Stimulated activated CD4-positive, alpha-beta T cell treated with anti-CD3 and anti-CD28 coated beads, Interleukin-4, amount 100 ng/mL, for 4 hours (primary cell): Measurements from ENCODE around the gene MPP1.

Experiments
- DNase-seq, 2 experiments: peaks; one replicate each; pipeline ENCODE4 v3.0.0-alpha.2; 2020

The MPP1 gene

GRCh38 chrX:154812341-154813101 is 7.2 kb upstream of the MPP1 start:
- no peak for DNase-seq

DNA sequence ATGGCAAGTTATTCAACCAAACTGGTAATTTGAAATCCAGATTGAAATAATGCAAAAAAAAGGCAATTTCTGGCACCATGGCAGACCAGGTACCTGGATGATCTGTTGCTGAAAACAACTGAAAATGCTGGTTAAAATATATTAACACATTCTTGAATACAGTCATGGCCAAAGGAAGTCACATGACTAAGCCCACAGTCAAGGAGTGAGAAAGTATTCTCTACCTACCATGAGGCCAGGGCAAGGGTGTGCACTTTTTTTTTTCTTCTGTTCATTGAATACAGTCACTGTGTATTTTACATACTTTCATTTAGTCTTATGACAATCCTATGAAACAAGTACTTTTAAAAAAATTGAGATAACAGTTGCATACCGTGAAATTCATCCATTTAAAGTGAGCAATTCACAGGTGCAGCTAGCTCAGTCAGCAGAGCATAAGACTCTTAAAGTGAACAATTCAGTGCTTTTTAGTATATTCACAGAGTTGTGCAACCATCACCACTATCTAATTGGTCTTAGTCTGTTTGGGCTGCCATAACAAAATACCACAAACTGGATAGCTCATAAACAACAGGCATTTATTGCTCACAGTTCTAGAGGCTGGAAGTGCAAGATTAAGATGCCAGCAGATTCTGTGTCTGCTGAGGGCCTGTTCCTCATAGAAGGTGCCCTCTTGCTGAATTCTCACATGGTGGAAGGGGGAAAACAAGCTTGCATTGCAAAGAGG is 4.8 kb upstream of the MPP1 start:
- no peak for DNase-seq

- no peak for DNase-seq
These were observed 1.7 kb upstream of the MPP1 start for GRCh38 chrX:154806837-154807501.

DNA sequence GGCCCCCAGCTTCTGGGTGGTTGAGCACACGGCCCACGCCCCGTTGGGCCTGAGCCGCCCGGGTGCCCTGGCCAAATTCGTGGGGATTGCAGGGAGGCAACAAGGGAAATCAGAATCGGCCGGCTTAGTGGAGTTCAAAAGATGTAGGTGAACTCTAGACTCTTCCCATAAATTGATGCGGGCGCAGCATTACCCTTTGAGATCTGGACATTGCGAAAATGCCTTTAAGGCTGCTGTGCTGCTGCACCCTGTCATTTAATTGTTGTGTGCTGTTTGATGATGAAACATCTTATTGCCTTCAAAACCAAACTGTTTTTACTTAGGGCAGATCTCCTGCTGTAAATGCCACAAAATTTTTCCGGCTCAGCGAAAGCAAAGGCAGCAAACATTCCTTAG is 409 bp upstream of the MPP1 start:
- no peak for DNase-seq

- no peak for DNase-seq
These were observed 876 bp downstream of the MPP1 start for GRCh38 chrX:154804261-154804956.

DNA sequence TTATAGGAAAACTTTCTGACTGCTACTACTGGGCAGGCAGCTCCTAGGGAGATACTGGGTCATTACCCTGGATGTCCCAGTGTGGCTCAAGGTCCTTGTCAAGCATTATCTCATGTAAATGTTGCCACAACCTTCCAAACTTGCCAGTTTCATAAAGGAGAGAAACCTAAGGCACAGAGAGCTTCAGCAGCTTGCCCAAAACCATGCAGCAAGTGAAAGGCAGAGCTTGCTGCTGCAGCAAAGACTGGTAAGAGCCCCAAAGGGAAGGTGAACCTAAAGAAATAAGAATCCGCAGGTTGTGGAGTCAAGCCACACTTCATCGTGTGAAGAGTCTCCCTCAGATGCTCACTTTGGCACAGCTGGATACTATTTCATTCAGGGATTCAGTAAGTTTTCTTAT is 2.3 kb downstream of the MPP1 start:
- DNase-seq, result no peak

- no peak for DNase-seq
These were observed 4.6 kb downstream of the MPP1 start for GRCh38 chrX:154800478-154801210.

- no peak for DNase-seq
These were observed 5.5 kb downstream of the MPP1 start for GRCh38 chrX:154799556-154800348.

DNA sequence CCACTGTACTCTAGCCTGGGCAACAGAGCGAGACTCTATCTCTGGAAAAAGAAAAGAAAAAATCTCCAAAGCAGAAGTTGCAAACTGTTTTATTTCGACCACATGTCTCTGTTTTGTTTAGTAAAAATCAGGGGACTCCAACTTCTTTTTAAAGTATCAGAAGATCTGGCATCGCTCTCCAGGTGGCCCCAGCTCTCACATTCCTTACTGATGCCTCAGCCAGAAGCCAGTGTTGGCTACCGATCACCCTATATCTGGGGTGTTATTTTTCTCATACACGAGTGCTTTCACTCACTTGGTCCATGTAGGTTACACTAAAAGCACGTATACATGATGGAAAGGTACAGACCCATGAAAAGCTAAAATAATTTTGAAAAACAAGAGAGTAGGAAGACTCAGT is 8.3 kb downstream of the MPP1 start:
- no peak for DNase-seq

- no peak for DNase-seq
These were observed 10.3 kb downstream of the MPP1 start for GRCh38 chrX:154795016-154795415.

- no peak for DNase-seq
These were observed 12.0 kb downstream of the MPP1 start for GRCh38 chrX:154793084-154793795.

- no peak for DNase-seq
These were observed 13.3 kb downstream of the MPP1 start for GRCh38 chrX:154791939-154792338.

- no peak for DNase-seq
These were observed 13.8 kb downstream of the MPP1 start for GRCh38 chrX:154791467-154791866.

- DNase-seq, result no peak
These were observed 19.6 kb downstream of the MPP1 start for GRCh38 chrX:154785716-154786115.

- DNase-seq, result no peak
These were observed 20.9 kb downstream of the MPP1 start for GRCh38 chrX:154784149-154784995.

DNA sequence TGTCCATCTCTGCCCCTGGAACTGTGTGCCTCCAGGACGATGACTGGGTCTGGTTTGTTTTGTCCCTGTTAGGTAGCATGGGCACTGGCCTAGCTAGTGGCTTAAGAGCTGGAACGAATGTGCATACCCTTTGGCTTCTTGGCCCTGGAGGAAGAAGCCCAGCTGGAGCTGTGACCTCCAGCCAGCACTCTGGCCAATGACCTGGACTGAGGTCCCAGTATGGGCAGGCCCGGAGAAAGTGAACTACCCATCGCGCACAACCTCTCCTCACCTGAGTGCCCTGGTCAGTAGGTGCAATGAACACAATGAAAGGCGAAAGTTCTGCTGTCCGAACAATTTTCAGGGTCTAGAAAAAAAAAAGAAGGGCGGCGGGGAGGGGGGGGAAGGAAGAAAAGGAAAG is 24.3 kb downstream of the MPP1 start:
- no peak for DNase-seq

DNA sequence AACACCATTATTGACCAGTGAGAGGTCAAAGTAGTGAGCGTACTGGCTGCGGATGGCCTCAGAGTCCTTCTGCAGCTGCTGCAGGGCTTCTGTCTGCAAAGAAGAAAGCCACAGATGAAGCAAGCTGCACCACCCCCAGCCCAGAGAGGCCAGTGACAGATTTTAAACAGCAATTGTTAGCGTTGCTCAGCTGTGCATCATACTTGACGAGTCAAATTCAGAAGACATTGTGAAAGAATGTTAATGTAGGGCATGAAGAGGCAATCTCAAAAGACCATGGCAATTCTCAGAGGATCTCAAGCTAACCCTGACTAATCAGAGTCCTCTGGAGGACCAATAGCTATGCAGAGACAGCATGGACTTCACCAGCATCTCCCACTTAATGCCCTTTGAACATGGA is 26.0 kb downstream of the MPP1 start:
- no peak for DNase-seq

DNA sequence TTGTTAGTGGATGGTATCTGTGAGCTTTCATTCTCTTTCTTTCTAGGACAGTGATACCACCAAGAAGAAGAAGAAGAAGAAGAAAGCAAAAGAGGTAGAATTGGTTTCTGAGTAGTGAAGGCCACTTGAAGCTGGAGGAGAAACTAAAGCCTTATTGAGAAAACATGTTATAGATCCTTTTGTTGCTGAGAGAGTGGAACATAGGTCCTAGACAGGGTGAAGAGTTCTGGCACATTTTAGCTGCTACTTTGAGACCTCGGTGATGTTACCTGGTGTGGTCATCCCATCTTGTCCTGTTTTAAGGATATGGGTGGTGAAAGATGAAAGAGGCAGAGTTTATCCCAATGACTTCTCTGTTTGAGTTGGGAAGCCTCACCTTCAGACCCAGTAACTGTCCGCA is 28.5 kb downstream of the MPP1 start:
- DNase-seq, result no peak

DNA sequence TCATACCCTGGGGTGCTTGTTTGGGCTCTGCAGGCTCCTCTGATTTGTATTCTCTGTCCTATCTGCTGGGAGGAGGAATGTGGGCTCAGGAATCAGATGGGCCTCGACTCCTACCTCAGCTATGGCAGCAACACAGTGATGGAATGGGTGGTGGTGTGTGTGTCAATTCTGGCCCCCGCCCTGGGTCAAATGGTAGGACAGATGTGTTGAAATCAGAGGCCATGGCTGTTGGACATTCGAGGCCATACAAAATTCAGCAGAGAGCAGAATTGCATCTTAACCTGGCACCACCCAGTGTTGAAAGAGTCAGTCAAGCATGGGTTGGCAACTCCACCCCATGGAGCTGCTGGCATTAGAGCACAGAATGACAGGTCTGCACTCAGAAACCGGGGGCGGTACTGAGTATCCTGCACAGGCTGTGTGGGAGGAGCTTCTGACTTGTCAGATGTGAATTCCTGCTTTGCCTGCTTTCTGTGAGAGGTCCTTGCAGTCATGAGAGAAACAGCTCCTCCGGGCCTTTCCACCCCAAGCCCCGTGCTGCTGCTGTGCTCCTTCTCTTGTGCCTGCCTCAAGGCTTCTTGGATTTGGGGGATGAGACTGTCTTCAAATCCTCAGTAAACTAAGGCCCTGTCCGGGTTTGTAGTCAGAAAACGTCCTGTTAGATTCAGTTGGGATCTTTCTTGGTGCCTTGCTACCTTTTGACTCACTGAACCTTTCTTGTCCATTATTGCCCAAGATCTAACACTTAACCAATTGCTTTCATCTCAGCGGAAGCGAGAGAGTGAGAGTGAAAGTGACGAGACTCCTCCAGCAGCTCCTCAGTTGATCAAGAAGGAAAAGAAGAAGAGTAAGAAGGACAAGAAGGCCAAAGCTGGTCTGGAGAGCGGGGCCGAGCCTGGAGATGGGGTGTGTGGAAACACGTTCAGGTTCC is 29.6 kb downstream of the MPP1 start:
- peak; percentile 18 to 58 for DNase-seq
